ELR (cell line): Measurements from ENCODE around the gene MYL9.
"Not testable (repeated sequence)": the region's sequence is repeated elsewhere in the genome, so short reads cannot be mapped to it uniquely, and the experiment has no call there.

Experiments
- DNase-seq: peaks from one replicate; pipeline ENCODE4 v3.0.0-alpha.2; 2015; ENCODE audit warnings: low read depth

Gene MYL9

DNA sequence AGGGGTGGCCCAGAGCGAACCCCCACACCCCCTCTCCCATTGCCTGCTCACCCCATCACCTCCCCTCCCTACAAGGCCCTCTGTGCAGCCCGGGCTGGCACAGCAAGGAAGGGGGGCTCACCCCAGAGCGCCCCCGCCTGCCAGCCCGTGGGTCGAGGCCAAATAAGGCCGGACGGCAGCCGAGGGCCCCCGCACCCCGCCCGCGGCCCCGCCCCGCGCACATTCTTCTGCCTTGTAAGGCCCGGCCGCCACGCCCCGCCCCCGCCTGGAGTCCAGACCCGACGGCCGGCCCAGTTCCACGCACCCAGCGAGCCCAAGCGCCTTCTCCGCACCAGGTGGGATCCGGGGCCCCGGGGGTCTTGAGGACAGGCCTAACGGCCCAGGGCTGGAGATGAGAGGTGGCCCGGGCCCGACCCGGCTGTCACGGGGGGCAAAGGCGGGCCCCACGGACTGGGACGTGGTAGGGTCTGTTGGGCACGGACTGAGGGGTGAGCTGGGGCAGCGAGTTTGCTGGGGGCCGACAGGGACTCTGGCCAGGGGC is at the start of gene MYL9:
Gene MYL9, plus strand, starts transcription at position 293 of the 541 bp plus-strand sequence. CDS start 3,366 bp downstream, outside the sequence.
- peak; percentile 85 for DNase-seq

DNA sequence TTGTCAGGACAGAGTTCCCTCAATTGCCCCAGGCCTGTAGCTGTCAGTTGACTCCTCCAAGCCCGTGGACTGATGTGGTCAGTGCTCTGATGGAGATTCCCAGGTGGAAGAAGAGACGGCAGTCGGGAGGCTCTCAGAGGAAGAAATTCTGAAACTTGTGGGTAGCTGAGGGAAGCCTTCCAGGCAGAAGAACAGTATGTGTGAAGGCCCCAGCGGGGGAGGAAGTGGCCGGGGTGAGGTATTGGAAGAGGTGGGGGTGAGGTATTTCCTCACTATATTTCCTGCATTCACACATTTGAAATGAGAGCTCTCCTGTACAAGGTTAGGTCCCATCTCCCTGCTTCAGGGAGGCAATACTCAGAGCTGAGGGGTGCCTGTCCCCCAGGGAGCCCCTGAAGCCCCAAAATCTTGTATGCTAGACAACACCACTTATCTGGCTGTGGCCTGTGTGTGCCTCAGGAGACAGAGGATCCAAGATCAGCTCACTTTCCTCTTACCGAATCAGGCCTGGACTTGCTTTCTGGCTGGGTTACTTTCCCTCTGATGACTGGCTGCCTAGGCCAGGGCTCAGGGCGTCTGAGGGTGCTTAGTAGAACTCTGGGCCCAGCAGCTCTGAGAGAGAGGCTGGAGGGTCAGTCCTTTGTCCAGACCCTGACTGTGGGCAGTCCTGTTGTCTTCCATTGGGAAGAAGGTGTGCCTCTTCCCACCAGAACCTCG is 49.3 kb upstream of the MYL9 start:
- peak; percentile 67 for DNase-seq

DNA sequence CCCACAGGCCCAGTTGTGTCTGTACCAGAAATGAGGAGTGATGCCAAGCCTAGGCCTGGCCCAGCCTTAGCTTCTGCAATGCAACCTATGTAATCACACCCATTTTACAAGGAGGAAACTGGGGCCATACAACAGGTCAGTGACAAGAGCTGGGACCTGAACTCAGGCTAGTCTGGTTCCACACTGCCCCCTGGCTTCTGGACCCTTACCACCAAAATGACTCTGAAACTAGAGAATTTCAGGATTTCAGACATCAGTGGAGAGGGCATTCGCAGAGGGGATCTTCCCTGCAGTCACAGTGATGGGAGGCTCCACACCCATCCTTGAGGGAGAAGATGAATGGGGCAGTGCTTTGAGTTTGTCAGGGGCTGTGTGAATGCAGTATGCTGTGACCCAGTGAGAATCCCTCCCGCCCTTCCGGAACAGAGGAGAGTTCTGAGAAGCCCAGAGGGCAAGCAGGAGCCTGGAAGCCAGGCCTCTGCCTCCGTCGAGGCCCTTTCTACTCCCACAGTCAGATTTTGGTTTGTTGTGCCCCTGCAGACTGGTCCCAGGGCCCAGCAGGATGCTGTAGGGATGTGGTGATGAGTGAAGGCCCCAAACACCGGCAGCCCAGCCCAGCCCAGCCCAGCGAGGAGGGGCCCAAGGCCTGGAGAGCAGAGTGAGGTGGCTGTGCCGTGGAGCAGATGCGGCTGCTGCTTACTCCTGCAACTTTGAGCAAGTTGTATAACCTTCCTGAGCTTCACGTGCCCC is 48.1 kb upstream of the MYL9 start:
- DNase-seq: peak; percentile 44

DNA sequence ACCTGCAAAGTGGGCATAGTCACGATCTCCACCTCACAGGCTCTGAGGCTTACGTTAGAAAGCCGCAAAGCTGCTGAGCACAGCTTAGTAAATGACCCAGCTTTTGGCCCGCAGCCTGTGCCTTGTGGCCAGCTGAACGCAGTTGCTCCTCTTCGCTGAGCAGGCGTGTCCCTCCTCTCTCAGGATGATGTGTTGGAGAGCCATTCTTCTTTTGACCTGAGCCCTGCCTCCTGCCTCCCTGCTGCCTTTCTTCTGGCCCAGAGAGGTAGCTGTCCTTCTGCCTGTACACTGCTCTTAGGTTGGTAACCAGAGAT is 47.6 kb upstream of the MYL9 start:
- DNase-seq: peak; percentile 95

- DNase-seq: no peak
Measured at GRCh38 chr20:36496707-36497669, 44.3 kb upstream of the MYL9 start.

GRCh38 chr20:36497856-36498255 is 43.5 kb upstream of the MYL9 start:
- no peak for DNase-seq

GRCh38 chr20:36498386-36499179 is 42.7 kb upstream of the MYL9 start:
- no peak for DNase-seq

GRCh38 chr20:36499211-36499610 is 42.1 kb upstream of the MYL9 start:
- DNase-seq: no peak

GRCh38 chr20:36499723-36500501 is 41.4 kb upstream of the MYL9 start:
- DNase-seq: peak; percentile 89

GRCh38 chr20:36501367-36502006 is 39.8 kb upstream of the MYL9 start:
- no peak for DNase-seq

GRCh38 chr20:36504295-36504694 is 37.0 kb upstream of the MYL9 start:
- peak; percentile 34 for DNase-seq

GRCh38 chr20:36506253-36506652 is 35.1 kb upstream of the MYL9 start:
- peak; percentile 56 for DNase-seq

DNA sequence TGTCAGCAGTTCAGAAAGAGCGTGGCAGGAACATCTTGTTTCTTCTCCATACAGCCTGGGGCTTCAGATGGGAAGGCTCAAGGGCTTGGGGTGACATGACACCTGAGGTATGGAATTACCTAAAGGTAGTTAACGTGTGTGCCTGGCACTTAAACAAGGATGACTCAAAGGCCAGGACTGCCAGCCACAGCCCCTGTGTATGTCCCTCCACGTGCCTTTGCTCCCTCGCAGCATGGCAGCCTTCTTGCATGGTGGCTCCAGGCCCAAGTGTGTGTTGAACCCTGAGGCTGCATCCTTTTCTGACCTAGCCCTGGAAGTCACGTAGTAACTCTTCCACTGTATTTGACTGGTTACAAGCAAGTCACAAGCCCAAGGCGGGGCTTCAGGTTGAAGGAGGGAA is 33.6 kb upstream of the MYL9 start:
- DNase-seq: no peak

DNA sequence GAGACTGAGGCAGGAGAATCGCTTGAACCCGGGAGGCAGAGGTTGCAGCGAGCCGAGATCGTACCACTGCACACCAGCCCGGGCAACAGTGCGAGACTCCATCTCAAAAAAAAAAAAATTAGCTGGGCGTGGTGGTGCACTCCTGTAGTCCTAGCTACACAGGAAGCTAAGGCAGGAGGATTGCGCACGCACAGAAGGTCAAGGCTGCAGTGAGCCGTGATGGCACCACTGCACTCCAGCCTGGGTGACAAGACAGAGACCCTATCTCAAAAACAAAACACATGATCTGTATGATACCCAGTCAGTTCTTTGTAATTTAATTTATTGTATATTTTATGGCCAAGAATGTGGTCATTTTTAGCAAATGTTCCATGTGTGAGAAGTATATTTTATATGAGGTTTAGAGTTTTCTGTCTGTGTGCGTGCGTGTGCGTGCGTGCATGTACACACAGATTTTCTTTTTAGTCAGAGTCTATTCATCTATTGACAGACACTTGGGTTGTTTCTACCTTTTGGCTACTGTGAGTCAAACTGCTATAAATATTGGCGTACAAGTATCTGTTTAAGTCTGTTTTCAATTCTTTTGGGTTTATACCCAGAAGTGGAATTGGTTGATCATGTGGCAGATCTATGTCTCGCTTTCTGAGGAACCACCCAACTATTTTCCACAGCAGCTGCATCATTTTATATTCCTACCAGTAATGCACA is 22.2 kb upstream of the MYL9 start:
- DNase-seq: no peak

DNA sequence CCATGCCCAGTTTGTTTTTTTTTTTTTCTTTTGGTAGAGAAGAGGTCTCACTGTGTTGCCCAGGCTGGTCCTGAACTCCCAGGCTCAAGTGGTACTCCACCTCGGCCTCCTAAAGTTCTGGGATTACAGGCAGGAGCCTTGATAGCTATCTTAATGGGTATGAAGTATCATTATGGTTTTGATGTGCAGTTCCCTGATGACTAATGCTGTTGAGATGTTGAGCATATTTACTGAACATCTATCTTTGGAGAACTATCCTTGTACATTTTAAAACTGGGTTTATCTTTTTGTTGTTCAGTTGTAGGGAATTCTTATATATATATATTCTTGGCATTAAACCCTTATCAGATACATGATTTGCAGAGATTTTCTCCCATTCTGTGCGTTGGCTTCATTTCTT is 21.4 kb upstream of the MYL9 start:
- peak; percentile 51 for DNase-seq

DNA sequence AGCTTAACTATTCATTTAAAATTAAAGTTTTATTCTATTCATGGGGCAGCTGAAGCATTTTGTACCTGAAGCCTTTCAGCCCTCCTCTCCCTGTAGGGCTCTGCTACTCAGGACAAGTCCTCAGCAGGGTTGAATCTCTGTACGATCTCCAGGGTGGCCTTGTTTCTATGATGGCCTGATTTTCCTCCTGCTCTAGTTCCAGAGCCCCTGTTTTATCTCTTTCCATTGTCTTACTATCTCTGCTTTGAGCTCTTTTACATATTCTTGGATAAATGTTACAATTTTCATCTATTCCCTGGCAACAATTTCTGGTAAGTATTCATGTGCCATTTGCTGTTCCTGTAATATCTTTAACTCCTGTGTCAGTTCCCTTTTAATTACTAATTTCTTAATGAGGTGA is 19.8 kb upstream of the MYL9 start:
- no peak for DNase-seq

- DNase-seq: not testable (repeated sequence)
Measured at GRCh38 chr20:36522412-36522811, 18.9 kb upstream of the MYL9 start.

GRCh38 chr20:36523341-36523740 is 18.0 kb upstream of the MYL9 start:
- no peak for DNase-seq

DNA sequence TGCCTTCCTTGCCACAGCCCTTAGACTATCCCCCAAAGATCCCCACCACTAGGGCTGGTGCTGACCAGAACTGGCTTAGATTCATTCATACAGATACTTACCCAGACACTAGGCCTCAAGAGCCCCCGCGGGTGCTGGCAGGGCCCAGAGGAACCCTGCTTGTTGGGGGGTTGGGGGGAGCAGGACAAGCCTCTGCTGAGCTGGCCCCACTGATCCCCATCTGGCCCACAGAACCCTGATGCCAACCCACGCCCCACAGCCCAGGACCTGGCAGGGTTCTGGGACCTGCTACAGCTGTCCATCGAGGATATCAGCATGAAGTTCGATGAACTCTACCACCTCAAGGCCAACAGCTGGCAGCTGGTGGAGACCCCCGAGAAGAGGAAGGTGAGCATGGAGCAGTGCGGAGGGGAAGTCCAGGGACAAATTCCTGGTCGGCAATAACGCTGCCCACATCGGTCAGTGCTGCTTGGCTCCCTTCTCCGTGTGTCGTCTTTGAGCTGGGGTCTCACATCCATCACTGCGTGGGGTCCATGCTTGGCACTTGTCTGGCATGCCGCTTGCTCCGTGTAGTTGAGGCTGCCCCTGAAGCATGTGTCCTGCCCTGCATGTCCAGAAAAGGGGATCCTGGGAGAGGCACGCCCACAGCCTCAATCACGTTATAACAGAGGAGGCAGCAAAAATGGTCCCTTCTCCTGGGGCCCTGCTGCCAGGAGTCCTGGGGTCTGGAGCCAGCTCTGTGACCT is 15.5 kb upstream of the MYL9 start:
- DNase-seq: no peak
